Mesendoderm (in vitro differentiated cells): ENCODE data around the gene PTGER4. TPM values are rescaled to one million over a fixed set of nuclear protein-coding genes. Genes with fewer than 3 reads are reported as not detected.
A peak's percentile ranks its signal among the peaks of the same experiment; 100 is the strongest.
"Not testable (repeated sequence)": the region's sequence is repeated elsewhere in the genome, so short reads cannot be mapped to it uniquely, and the experiment has no call there.

Source experiments
- DNase-seq: peaks from one replicate; pipeline ENCODE4 v3.0.0; 2013
- H2AK5ac ChIP-seq: 2 replicates; pipeline ENCODE4 v1.6.1; 2013; ENCODE audit warnings: low read length, inconsistent platforms
- H2BK120ac ChIP-seq: 2 replicates; pipeline ENCODE4 v1.6.1; 2013; ENCODE audit warnings: low read depth, mild to moderate bottlenecking, low read length, moderate library complexity, mixed read lengths
- H2BK15ac ChIP-seq: replicated peaks from 2 replicates; pipeline ENCODE4 v1.6.1; 2013; ENCODE audit warnings: low read depth, mild to moderate bottlenecking, moderate library complexity
- H2BK5ac ChIP-seq: 2 replicates; pipeline ENCODE4 v1.6.1; 2013; ENCODE audit warnings: low read length, inconsistent platforms
- H3K18ac ChIP-seq: 2 replicates; pipeline ENCODE4 v1.6.1; 2013; ENCODE audit warnings: mild to moderate bottlenecking, low read length, mixed read lengths
- H3K23ac ChIP-seq: one replicate; pipeline ENCODE4 v1.6.1; 2013; ENCODE audit warnings: low read length
- H3K27ac ChIP-seq: 2 replicates; pipeline ENCODE4 v1.5.1; 2013; ENCODE audit warnings: low read depth, mild to moderate bottlenecking, inconsistent platforms, low read length, moderate library complexity
- H3K27me3 ChIP-seq: 2 replicates; pipeline ENCODE4 v1.6.1; 2013; ENCODE audit warnings: low read length, control low read depth, mild to moderate bottlenecking, inconsistent platforms; ENCODE audit not compliant: insufficient read depth, poor library complexity
- H3K36me3 ChIP-seq: 2 replicates; pipeline ENCODE4 v1.6.1; 2013; ENCODE audit warnings: low read length, inconsistent platforms; ENCODE audit not compliant: control insufficient read depth, insufficient read depth
- H3K4ac ChIP-seq: one replicate; pipeline ENCODE4 v1.6.1; 2013; ENCODE audit warnings: low read depth, mild to moderate bottlenecking, low read length, moderate library complexity
- H3K4me1 ChIP-seq: 2 replicates; pipeline ENCODE4 v1.6.1; 2013; ENCODE audit warnings: low read depth, low read length, inconsistent platforms; ENCODE audit not compliant: control insufficient read depth
- H3K4me2 ChIP-seq: 2 replicates; pipeline ENCODE4 v1.6.1; 2013; ENCODE audit warnings: low read length
- H3K4me3 ChIP-seq: 2 replicates; pipeline ENCODE4 v1.5.1; 2013; ENCODE audit warnings: mild to moderate bottlenecking, low read length
- H3K56ac ChIP-seq: one replicate; pipeline ENCODE4 v1.6.1; 2013; ENCODE audit warnings: low read length
- H3K79me1 ChIP-seq: 2 replicates; pipeline ENCODE4 v1.6.1; 2013; ENCODE audit warnings: low read length, inconsistent platforms
- H3K79me2 ChIP-seq: 2 replicates; pipeline ENCODE4 v1.6.1; 2013; ENCODE audit warnings: mild to moderate bottlenecking, low read length; ENCODE audit not compliant: control insufficient read depth, insufficient read depth
- H3K9ac ChIP-seq: 2 replicates; pipeline ENCODE4 v1.6.1; 2013; ENCODE audit warnings: low read length, inconsistent platforms
- H4K5ac ChIP-seq: one replicate; pipeline ENCODE4 v1.6.1; 2013; ENCODE audit warnings: low read length
- H4K8ac ChIP-seq: one replicate; pipeline ENCODE4 v1.6.1; 2013; ENCODE audit warnings: low read depth, mild to moderate bottlenecking, control low read depth, low read length, moderate library complexity
- WGBS: extraction: QIAGEN DNeasy Blood & Tissue Kit; methylation state at CpG from one replicate; pipeline ENCODE4 v1.1.7; 2013; ENCODE audit warnings: low lambda C conversion rate, missing lambda C conversion rate; ENCODE audit not compliant: insufficient coverage; ENCODE audit errors: extremely low coverage; 5-methylcytosine and 5-hydroxymethylcytosine counted together
- polyA plus RNA-seq, 2 experiments: library from polyadenylated mRNA; stranded (reverse); fragments of 200-250 nt; gene quantifications; one replicate each; pipeline ENCODE4 v1.2.3, GENCODE V29; 2013

PTGER4 gene
- polyA plus RNA-seq (2013, experiment 1 of 2): 3.7 TPM
- 3.9 TPM for polyA plus RNA-seq (2013, experiment 2 of 2)

DNA sequence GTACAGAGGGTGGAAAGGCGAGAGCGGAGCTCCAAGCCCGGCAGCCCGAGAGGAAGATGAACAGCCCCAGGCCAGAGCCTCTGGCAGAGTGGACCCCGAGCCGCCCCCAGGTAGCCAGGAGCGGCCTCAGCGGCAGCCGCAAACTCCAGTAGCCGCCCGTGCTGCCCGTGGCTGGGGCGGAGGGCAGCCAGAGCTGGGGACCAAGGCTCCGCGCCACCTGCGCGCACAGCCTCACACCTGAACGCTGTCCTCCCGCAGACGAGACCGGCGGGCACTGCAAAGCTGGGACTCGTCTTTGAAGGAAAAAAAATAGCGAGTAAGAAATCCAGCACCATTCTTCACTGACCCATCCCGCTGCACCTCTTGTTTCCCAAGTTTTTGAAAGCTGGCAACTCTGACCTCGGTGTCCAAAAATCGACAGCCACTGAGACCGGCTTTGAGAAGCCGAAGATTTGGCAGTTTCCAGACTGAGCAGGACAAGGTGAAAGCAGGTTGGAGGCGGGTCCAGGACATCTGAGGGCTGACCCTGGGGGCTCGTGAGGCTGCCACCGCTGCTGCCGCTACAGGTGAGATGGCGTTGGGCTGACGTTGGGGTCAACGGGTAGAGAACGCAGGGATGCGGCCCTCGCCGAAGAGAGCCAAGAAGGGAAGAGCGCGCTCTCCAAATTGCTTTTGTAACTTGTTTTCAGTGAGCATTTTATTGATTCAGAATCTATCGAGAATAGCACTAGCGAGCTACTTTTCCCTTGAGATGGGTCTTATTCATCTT lies at the start of gene PTGER4:
PTGER4 (plus strand) TSS at position 3 of the 769 bp plus-strand sequence. CDS start 1,079 bp downstream, outside the sequence.
- WGBS: no CpG with 5 or more reads among the region's 44 CpGs

DNA sequence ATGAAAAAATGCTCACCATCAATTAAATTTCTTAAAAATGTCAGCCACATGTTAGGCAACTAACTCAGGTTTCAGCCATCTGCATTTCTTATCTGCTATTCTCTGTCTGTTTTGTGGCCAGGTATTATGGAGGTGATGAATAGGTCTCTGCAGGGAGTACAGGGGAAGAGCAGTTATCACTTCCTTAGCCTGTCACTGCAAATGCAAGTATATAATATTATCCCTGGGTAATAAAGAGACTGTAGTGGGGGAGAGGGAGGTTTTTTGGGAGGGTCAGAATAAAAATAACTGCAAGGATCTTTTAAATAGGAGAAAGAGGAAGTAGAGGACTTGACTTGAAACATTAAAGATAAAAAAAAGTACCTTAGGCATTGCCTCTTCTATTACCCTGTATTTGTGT lies 49.6 kb upstream of the PTGER4 start:
- Histone ChIP-seq H3K9ac (no peak overlapping the region), H3K4me2 (no peak overlapping the region), H3K23ac (no peak overlapping the region), H4K5ac (no peak overlapping the region), H4K8ac (no peak overlapping the region), H3K4me3 (no peak overlapping the region), H2BK120ac (no peak overlapping the region), H3K18ac (no peak overlapping the region), H3K56ac (no peak overlapping the region), H3K4me1 (no peaks in the 10 kb centered on the region), H3K79me2 (no peaks in the 10 kb centered on the region), H2BK5ac (no peak overlapping the region), H3K4ac (no peak overlapping the region), H3K27ac (no peak overlapping the region), H3K36me3 (no peaks in the 10 kb centered on the region), H3K27me3 (no peaks in the 10 kb centered on the region), H2BK15ac (no peak overlapping the region), H3K79me1 (no peaks in the 10 kb centered on the region), H2AK5ac (no peak overlapping the region)
- peak; percentile 48 for DNase-seq

More for the DNA sequence above, at the start of gene PTGER4:
- no peaks in the 10 kb centered on the region for H3K36me3 ChIP-seq
- H2BK120ac ChIP-seq: no peak within 1 kb of the TSS
- H3K4ac ChIP-seq: no peak within 1 kb of the TSS
- peak within 1 kb of the TSS; percentile 58 for H3K9ac ChIP-seq
- peak within 1 kb of the TSS; percentile 72 for H3K4me3 ChIP-seq
- no peak within 1 kb of the TSS for H4K5ac ChIP-seq
- no peaks in the 10 kb centered on the region for H3K79me1 ChIP-seq
- no peaks in the 10 kb centered on the region for H3K79me2 ChIP-seq
- H2AK5ac ChIP-seq: no peak within 1 kb of the TSS
- no peak within 1 kb of the TSS for H2BK15ac ChIP-seq
- H3K27me3 ChIP-seq: peaks cover 11% of the 10 kb centered on the region
- no peak within 1 kb of the TSS for H4K8ac ChIP-seq
- peak; percentile 44 for DNase-seq
- H3K56ac ChIP-seq: peak within 1 kb of the TSS; percentile 83
- peak within 1 kb of the TSS; percentile 84 for H3K4me2 ChIP-seq
- peak within 1 kb of the TSS; percentile 38 for H3K27ac ChIP-seq
- peaks cover 3% of the 10 kb centered on the region for H3K4me1 ChIP-seq
- H3K18ac ChIP-seq: no peak within 1 kb of the TSS
- no peak within 1 kb of the TSS for H3K23ac ChIP-seq
- no peak within 1 kb of the TSS for H2BK5ac ChIP-seq

DNA sequence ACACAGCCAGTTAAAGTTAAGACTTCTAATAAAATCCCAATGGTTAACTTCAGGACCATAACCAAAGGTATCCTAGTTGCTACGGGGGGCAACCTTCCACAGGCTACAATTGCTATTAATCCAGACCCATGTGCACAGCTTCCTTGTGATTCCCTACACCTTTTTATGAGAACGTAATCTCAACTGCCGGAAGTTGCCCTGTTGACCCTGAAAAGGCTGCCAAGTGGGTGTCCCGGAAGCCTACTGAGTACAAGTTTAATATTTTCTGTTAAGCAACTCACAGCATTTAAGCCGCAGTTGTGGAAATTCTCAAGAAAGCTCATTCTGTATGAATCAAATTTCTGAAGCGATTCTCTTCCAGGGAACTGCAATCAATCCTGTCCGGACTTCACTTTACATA lies 48.5 kb upstream of the PTGER4 start:
- no peak overlapping the region for H3K4me2 ChIP-seq
- H3K9ac ChIP-seq: no peak overlapping the region
- no peak overlapping the region for H4K8ac ChIP-seq
- H2BK15ac ChIP-seq: no peak overlapping the region
- no peak overlapping the region for H4K5ac ChIP-seq
- no peak overlapping the region for H3K27ac ChIP-seq
- H3K36me3 ChIP-seq: no peaks in the 10 kb centered on the region
- no CpG with 5 or more reads among the region's 7 CpGs for WGBS
- H3K23ac ChIP-seq: no peak overlapping the region
- no peak overlapping the region for H2BK5ac ChIP-seq
- no peak overlapping the region for H3K4me3 ChIP-seq
- H2BK120ac ChIP-seq: no peak overlapping the region
- no peaks in the 10 kb centered on the region for H3K4me1 ChIP-seq
- H3K4ac ChIP-seq: no peak overlapping the region
- H2AK5ac ChIP-seq: no peak overlapping the region
- H3K27me3 ChIP-seq: no peaks in the 10 kb centered on the region
- H3K56ac ChIP-seq: no peak overlapping the region
- no peak overlapping the region for H3K18ac ChIP-seq
- no peaks in the 10 kb centered on the region for H3K79me1 ChIP-seq
- DNase-seq: no peak
- H3K79me2 ChIP-seq: no peaks in the 10 kb centered on the region

DNA sequence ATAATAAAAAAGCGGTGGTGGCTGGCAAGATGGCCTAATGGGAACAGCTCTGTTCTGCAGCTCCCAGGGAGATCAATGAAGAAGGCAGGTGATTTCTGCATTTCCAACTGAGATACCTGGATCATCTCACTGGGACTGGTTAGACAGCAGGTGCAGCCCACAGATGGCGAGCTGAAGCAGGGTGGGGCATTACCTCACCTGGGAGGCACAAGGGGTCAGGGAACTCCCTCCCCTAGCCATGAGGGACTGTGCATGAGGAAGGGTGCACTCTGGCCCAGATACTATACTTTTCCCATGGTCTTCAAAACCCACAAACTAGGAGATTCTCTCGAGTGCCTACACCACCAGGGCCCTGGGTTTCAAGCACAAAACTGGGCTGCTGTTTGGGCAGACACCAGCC lies 45.6 kb upstream of the PTGER4 start:
- Histone ChIP-seq H3K4me1 (no peaks in the 10 kb centered on the region), H3K36me3 (no peaks in the 10 kb centered on the region), H3K27ac (no peak overlapping the region), H3K79me1 (no peaks in the 10 kb centered on the region), H2AK5ac (no peak overlapping the region), H2BK120ac (no peak overlapping the region), H3K18ac (no peak overlapping the region), H3K4ac (no peak overlapping the region), H3K79me2 (no peaks in the 10 kb centered on the region), H2BK5ac (no peak overlapping the region), H2BK15ac (no peak overlapping the region), H4K5ac (no peak overlapping the region), H3K9ac (no peak overlapping the region), H3K56ac (no peak overlapping the region), H4K8ac (no peak overlapping the region), H3K4me3 (no peak overlapping the region), H3K27me3 (no peaks in the 10 kb centered on the region), H3K4me2 (no peak overlapping the region), H3K23ac (no peak overlapping the region)
- no peak for DNase-seq
- no CpG with 5 or more reads among the region's 3 CpGs for WGBS

DNA sequence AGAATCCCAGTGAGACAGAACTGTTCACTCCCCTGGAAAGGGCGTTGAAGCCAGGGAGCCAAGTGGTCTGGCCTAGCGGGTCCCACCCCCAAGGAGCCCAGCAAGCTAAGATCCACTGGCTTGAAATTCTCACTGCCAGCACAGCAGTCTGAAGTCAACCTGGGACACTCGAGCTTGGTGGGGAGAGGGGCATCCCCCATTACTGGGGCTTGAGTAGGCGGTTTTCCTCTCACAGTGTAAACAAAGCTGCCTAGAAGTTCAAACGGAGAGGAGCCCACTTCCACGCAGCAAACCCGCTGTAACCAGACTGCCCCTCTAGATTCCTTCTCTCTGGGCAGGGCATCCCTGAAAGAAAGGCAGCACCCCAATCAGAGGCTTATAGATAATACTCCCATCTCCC lies 45.1 kb upstream of the PTGER4 start:
- Histone ChIP-seq H3K4me3 (no peak overlapping the region), H3K36me3 (no peaks in the 10 kb centered on the region), H3K79me1 (no peaks in the 10 kb centered on the region), H3K18ac (no peak overlapping the region), H2BK120ac (no peak overlapping the region), H3K27ac (no peak overlapping the region), H3K4me2 (no peak overlapping the region), H2AK5ac (no peak overlapping the region), H3K27me3 (no peaks in the 10 kb centered on the region), H3K79me2 (no peaks in the 10 kb centered on the region), H3K4me1 (no peaks in the 10 kb centered on the region), H3K9ac (no peak overlapping the region), H3K23ac (no peak overlapping the region), H3K56ac (no peak overlapping the region), H2BK15ac (no peak overlapping the region), H2BK5ac (no peak overlapping the region), H3K4ac (no peak overlapping the region), H4K8ac (no peak overlapping the region), H4K5ac (no peak overlapping the region)
- DNase-seq: no peak
- WGBS: no CpG with 5 or more reads among the region's 7 CpGs

DNA sequence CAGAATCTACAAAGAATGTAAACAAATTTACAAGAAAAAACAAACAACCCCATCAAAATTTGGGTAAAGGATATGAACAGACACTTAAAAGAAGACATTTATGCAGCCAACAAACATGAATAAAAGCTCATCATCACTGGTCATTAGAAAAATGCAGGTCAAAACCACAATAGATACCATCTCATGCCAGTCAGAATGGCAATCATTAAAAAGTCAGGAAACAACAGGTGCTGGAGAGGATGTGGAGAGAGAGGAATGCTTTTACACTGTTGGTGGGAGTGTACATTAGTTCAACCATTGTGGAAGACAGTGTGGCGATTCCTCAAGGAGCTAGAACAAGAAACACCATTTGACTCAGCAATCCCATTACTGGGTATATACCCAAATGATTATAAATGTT lies 40.2 kb upstream of the PTGER4 start:
- not testable (repeated sequence) for H3K56ac ChIP-seq, H3K4me3 ChIP-seq, H2BK5ac ChIP-seq, H3K79me1 ChIP-seq, H3K18ac ChIP-seq, H3K4ac ChIP-seq, H2BK15ac ChIP-seq, H3K4me1 ChIP-seq, H4K8ac ChIP-seq, H2BK120ac ChIP-seq, H3K27me3 ChIP-seq, H2AK5ac ChIP-seq, H3K4me2 ChIP-seq, H3K27ac ChIP-seq, DNase-seq, H3K9ac ChIP-seq, H3K36me3 ChIP-seq, H4K5ac ChIP-seq, H3K23ac ChIP-seq, H3K79me2 ChIP-seq
- WGBS: no CpG with 5 or more reads among the region's 1 CpG
